D341Med (cell line): Measurements from ENCODE around the gene THAP11.
"Not testable (repeated sequence)": the region's sequence is repeated elsewhere in the genome, so short reads cannot be mapped to it uniquely, and the experiment has no call there.

Source experiments
- DNase-seq: peaks from one replicate; pipeline ENCODE4 v3.0.0; 2012; ENCODE audit warnings: low spot score

The THAP11 gene

DNA sequence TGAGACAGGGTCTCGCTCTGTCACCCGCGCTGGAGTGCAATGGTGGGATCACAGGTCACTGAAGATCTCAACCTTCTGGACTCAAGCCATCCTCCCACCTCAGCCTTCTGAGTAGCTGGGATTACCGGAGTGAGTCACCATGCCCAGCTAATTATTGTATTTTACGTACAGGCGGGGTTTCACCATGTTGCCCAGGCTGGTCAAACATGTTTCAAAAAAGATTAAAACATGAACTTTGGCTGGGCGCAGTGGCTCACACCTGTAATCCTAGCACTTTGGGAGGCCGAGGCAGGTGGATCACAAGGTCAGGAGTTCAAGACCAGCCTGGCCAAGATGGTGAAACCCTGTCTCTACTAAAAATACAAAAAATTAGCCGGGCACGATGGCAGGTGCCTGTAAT, 4.9 kb upstream of the THAP11 start:
- DNase-seq: not testable (repeated sequence)

DNA sequence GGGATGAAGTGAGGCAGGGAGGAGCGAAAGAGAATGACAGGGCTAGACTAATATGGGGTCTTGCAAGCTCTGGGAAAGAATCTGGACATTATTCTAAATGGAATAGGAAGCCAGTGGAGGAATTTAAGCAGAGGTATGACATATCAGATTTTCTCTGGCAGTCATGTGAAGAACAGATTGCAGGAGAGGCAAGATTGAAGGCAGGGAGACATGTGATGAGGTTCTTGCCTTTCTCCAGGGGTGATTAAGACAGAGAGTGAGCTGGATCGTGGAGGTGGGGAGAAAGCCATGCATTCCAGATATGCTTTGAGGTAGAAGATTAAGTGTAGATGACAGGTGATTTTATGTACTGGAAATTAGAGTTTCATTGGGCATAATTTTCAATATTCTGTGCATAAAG, 4.3 kb upstream of the THAP11 start:
- no peak for DNase-seq

GRCh38 chr16:67841198-67841815, 813 bp upstream of the THAP11 start:
- DNase-seq: no peak

- peak; percentile 48 for DNase-seq
These were observed 606 bp downstream of the THAP11 start for GRCh38 chr16:67842509-67843342.

DNA sequence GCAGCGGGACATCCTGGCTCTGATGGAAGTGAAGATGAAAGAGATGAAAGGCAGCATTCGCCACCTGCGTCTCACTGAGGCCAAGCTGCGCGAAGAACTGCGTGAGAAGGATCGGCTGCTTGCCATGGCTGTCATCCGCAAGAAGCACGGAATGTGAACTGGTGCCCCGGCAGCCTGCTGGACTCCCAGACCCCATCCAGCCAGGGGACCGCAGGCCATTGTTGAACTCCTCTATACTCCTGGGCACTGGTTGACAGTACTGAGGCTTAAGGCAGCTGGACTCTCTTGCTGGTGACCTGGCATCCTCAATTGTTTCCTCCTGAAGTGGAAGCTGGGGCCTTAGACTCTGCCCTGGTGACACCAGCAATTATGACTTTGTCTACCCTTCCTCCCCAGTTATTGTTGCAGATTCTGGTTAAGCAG, 1.2 kb downstream of the THAP11 start:
- DNase-seq: no peak

DNA sequence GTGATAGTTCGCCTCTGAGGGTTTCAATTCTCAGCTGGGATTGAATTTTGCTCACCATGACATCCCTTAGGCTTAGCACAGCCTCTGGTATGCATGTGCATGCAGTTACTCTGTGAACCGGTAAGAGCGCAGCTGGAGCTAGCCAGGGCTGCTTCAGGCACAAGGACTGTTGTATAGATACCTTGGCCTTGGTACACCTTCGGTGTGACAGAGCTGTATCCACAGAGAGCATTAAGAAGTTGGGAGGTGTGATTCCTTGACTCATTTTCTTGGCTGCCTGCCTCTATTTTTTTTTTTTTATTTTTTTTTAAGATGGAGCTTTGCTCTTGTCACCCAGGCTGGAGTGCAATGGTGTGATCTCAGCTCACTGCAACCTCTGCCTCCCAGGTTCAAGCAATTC, 2.4 kb downstream of the THAP11 start:
- no peak for DNase-seq

GRCh38 chr16:67845291-67846062, 3.4 kb downstream of the THAP11 start:
- no peak for DNase-seq

DNA sequence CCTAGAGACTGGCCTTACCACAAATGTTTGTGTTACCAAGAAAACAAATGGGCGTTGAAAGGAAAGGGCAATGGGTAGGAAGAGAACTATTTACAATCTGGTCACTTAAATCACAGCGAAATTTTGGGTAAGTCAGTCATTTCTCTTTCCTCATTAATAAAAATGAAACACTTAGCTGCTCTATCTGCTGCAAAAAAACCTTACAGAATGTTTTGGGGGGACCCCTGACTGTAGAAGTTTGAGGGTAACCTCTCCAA, 3.9 kb downstream of the THAP11 start:
- no peak for DNase-seq

DNA sequence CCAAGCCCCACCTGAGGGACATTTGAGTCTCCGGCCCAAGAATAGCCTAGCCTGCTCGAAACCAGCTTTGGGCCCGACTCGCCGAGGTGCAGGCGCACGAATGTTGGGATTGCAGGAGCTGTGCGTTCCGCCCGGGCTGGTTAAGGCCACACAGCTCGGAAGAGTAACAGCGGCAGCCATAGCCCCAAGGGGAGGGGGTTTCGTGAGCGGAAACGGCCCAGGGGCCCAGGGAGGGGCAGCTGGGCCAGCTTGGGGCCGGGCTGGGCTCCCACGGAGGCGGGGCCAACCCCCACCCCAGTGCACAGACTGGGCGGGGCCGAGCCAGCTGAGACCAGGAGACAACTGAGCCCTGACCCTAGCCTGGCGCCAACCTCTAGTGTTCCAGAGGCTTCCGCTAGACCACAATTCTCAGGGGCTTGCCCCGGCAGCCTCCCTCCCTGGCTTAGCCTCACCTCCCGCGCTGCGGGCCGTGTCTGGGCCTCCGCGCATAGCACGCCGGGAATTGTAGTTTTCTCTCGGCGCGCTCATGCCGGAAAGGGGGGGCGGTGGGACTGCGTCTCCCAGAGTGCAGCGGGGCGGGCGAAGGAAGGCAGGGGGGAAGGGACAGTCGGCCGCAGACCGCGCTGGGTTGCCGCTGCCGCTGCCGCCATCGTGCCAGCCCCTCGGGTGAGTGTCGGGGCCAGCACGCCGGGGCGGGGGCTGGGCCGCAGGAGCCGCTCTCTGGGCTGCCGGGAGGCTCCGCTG, 4.4 kb downstream of the THAP11 start, which contains the start of gene NUTF2:
Gene NUTF2 (plus strand): TSS at position 614 of the 744 bp plus-strand sequence. CDS start 18,198 bp downstream, outside the sequence.
- peak; percentile 92 for DNase-seq

DNA sequence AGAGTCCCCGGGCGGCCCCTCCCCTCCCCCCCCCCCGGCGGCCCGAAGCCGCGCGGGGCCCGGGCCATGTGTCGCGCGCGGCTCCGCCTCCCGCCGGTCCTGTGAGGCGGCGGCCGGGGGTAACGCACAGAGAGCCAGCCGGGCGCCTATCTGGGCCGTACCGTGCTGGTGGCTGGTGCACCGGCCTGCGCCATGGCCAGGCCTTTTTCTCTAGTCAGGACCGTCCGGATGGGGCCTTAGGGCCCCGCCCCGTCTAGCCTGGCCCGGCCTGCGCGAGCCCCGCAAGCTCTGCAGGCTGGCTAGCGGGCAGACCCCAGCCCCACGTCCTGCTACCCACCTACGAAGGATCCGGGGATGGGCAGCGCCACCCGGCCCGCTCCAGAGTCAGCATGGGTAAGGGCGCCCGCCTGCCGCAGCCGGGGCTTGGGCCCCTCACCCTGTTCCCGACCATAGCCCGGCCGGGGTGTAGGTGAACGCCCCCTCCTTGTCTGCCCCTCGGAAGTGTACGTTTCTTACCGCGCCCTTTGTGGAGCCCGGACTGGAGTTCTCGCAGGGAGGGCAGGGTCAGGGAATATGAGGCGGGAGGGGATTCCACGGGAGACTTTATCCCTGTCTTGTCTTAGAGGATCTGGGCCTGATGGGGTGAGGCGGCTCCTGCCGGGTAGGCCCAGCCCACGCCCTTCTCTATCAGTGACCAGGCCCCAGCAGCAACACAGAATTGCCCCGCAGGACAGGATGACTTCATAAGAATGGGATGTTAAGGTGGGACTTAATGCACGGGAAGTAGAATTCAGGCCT, 5.1 kb downstream of the THAP11 start, which contains the start of gene CENPT:
Gene CENPT (minus strand): TSS at position 630 of the 798 bp plus-strand sequence. CDS start 13,834 bp downstream, outside the sequence.
- no peak for DNase-seq

DNA sequence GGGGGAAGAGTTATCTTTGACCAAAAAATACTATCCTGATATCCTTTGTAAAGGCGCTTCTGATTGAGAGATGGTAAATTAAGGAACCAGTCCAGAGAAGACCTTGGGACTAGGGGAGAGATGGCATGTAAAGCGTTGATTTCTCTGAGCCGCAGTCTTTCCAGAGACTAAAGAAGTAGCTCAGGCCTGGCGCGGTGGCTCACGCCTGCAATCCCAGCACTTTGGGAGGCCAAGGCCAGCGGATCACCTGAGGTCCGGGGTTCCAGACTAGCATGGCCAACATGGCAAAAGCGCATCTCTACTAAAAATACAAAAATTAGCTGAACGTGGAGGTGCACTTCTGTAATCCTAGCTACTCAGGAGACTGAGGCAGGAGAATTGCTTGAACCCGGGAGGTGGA, 6.0 kb downstream of the THAP11 start:
- no peak for DNase-seq

DNA sequence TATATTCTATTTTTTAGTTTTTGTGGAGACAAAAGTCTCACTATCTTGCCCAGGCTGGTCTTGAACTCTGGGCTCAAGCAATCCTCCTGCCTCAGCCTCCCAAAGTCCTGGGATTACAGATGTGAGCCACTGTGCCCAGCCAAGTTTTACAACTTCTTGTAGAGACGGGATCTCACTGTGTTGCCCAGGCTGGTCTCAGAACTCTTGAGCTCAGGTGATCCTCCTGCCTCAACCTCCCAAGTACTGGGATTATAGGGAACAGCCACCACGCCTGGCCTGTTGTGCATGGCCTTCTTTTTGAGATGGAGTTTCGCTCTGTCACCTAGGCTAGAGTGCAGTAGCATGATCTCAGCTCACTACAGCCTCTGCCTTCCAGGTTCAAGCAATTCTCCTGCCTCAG, 11.6 kb downstream of the THAP11 start:
- no peak for DNase-seq

DNA sequence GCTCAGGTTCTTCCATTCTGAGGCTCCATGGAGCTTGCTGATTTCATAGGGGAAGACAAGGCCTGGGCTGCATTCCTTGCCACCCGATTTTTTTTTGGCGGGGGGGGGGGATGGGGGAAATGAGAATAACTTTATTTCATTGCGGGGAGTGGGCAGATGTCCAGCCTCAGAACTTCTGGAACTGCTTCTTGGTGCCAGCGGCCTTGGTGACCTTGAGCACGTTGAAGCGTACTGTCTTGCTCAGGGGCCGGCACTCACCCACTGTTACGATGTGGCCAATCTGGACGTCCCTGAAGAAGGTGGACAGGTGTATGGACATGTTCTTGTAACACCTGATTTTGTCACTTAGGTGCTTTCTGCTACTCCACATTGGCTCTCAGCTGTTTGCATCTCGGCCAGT, 13.7 kb downstream of the THAP11 start:
- DNase-seq: no peak

GRCh38 chr16:67856927-67857546, 14.9 kb downstream of the THAP11 start:
- no peak for DNase-seq

DNA sequence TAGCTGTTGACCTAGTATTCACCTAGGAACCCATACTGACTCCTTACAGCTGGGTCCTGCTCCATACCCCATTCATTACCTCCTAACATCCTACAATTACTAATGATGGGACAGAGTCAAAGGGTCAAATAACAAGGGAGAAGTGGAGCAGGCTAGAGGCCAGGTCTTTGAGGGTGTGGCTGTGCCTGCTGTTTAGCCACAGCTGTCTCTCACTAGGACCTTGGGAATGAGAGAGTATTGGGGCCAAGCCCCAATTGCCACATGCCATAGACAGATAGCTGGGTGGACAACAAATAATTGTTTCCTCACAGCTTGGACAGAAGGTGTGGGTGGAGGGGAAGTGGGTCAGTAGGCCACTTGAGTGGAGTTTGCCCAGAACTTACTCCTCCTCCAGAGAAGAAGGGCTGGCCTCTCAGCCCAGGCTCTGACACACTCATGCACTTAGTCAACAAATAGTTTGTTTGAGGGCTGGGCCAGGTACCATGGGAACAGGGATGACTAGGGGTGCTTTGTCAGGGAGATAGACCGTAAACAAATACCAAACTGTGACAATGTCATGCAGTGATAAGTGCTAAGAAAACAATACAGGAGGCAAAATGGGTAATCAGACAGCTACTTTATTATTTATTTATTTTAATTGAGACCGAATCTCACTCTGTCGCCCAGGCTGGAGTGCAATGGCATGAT, 15.6 kb downstream of the THAP11 start:
- no peak for DNase-seq

GRCh38 chr16:67858500-67858899, 16.4 kb downstream of the THAP11 start:
- no peak for DNase-seq

GRCh38 chr16:67860589-67861398, 18.7 kb downstream of the THAP11 start:
- no peak for DNase-seq

DNA sequence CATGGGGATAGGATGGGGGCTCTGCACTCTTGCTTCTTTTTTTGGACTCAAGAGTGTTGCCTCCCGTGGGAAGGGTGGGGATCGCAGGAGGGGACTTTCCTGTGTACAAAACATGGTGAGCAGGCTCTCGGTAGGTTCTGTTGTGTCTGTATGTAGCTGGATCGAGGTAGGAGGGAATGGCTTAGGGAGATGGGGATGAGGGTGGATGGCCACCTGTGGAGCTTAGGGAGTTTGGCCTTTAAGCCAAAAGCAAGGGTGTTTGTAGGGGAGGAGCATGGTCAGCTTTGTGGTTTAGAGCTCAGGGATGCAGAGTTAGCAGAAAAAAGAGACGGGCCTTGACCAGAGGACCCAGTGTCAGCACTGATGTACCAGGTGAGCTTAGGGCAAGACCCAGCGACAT, 19.8 kb downstream of the THAP11 start:
- DNase-seq: no peak
